Stimulated activated CD8-positive, alpha-beta memory T cell treated with anti-CD3 and anti-CD28 coated beads, Interleukin-15, amount 100 ng/mL, for 4 hours (primary cell): ENCODE measurements around the gene SNRPA.
A peak's percentile ranks its signal among the peaks of the same experiment; 100 is the strongest.

Source experiments
- DNase-seq, 2 donors: peaks; one replicate each; pipeline ENCODE4 v3.0.0-alpha.2; 2020; ENCODE audit warnings: low read depth in 2 of 2

The SNRPA gene

DNA sequence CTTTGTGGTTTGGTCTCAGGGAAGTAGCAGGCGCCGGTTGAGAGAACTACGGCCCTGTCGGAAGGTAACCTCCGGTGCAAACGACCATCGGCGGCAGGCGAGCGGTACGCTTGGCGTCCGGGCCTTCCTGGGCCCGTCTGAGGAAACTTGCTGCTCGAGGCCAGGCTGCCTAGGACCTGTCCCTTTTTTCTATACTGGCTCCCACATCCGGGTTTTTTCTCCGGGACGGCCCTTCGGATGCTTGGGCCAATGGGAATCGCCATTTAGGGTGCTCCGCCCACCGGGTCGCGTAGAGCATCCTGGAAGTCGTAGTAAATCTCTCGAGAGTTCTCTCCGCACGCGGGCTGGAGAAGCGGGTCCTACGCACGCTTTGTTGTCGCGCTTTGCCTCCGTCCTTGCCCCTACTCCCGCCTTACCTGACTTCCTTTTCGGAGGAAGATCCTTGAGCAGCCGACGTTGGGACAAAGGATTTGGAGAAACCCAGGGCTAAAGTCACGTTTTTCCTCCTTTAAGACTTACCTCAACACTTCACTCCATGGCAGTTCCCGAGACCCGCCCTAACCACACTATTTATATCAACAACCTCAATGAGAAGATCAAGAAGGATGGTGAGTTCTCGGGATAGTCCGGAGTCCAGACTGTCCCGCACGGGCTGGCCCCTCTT lies at the start of gene SNRPA:
Gene SNRPA, plus strand, starts transcription at position 330 of the 664 bp plus-strand sequence. Its CDS starts 206 bp downstream, at position 536.
- peak; percentile 92 to 94 for DNase-seq

DNA sequence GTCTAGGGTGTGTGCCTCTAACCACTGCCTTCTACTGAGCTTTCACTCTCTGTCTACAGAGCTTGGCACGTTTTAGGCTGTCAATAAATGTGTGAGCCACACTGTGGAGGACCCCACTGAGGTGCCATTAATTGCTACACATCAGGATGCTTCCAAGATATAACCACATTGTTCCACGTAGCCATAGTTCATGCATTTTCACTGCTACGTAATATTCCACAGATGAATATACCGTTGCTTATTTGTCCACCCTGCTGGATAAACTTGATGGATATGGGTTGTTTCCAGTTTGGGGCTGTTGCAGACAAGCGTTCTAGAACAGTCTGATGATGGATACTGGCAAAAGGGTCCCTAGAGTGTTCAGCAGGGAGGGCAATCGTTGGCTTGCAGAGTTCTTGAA lies 49.2 kb upstream of the SNRPA start:
- DNase-seq, result no peak

DNA sequence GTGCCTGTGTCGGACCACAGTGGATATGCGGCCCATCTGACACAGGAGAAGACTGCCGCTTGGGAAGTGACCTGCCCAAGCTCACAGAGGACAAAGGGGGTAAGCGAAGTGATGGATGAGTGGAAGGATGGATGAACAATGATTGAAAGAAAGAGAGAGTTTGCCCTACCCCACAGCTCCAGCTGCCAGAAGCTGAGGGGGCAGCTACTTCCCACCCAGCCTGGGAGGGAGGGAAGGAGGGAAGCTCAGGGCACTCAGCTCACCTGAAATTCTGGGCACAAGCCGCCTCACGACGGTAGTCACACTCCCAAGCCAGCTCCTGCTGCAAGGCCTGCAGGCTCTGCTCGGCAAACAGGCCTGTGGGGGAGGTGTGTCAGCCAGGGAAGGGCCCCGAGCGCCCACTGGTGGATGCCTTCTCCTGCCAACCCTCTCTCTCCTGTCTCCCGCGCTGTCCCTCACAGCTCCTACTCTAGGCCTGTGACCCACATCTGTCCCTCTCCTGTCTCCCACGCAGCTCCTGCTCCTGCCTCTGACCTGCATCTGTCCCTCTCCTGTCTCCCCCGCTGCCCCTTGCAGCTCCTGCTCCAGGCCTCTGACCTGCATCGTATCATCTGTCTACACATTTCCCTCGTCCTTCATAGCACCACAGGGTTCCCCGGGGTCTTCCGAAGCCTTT lies 48.5 kb upstream of the SNRPA start:
- DNase-seq, result no peak

DNA sequence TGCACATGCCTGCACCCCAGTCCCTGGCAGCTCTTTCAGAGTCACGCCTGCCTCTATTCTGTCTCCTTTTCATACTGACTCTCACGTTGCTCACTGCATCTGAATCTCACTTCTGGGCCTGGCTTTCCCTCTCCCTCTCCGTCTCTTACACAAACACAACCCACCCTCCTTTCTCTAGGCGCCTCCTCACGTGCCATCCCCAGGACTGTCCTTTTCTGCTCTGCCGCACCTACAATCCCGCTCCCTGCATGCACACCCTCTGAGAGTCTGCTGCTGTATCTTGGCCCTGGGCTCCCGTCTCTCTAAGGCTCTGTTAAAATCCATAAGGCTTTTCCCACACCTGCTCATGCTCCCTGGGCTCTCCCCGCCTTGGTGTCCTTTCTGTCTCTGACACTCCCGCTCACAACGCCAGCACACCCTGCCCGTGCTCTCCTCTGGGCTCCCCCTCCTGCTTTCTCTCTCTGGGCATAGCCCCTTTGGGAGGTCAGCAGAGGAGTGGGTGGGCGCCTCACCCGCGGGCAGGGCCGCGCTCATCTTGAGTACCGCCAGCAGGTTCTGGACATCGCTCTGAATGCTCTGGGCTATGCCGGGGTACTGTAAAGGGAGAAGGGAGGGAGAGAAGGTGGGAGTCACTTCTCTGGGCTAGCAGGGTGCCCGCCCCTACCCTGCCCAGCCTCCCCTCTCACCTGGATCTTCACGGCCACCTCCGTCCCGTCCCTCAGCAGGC lies 47.8 kb upstream of the SNRPA start:
- DNase-seq, result no peak

DNA sequence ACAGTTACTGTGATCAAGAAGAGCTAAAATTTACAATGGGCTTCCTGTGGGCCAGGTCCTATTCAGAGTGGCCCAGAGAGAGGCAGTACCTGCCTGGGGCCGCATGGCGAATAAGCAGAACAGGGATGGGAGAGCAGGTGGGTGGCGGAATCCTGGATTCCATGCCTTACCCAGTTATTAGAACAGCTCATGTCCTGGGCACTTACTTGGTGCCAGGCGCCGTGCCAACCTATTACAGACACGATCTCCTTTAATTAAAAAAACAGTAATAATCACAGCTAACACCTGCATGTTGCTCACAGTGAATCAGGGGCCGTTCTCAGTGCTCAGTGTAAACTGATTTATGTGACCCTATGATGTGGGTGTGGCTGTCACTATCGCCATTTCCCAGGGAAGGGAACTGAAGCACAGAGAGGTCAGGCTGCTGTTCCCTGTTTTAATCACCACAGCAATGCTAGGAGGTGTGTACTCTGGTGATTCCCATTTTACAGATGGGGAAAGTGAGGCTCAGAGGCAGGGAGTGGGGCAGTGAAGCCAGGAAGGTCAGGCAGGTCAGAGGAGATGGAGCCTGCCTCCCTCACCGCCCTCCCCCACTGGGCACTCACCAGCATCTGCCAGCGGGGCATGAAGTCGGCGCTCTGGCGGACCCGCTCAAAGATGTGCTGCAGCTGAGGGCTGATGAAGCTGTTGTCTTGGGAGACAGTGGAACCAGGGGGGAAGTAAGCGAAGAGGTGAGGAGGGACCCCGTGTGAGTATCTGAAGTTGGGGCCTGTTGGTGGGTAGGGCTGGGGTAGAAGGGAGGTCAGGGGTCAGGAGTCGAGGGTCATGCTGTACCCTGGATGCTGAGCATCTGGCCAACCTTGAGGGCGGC lies 46.3 kb upstream of the SNRPA start:
- no peak for DNase-seq

DNA sequence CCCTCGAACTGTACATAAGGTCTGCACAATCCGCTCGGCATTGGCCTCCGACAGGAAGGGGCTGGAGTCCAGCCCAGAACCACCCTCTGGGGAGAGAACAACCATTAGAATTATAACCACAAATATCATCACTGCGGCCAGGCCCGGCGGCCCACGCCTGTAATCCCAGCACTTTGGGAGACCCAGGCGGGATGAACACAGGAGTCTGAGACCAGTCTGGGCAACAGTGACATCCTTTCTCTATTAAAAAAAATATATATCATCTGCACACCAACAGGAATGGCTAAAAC lies 45.7 kb upstream of the SNRPA start:
- DNase-seq, result no peak

DNA sequence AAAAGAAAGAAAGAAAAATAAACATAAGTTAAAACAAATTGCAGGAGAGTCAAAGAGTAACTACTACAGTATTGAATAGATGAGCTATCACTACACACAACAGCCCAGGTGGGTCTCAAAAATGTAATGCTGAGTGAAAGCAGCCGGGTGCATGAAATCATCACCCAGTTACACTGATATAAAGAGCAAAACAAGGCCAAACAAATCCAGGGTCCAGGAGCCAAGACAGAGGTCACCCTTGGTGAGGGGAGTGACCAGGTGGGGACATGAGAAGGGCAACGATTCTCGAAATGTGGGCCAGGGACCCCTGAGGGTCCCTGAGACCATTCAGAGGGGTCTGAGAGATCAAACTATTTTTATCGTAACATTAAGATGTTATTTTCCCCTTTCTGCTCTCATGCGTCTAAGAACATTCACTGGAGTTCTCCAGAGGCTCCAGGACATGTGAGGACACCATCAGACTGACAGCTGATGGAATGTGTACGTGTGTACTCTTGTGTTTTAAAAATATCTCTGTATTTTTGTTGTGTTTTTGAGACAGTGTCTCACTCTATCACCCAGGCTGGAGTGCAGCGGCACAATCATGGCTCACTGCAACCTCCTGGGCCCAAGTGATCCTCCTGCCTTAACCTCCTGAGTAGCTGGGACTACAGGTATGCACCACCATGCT lies 44.9 kb upstream of the SNRPA start:
- DNase-seq, result no peak

DNA sequence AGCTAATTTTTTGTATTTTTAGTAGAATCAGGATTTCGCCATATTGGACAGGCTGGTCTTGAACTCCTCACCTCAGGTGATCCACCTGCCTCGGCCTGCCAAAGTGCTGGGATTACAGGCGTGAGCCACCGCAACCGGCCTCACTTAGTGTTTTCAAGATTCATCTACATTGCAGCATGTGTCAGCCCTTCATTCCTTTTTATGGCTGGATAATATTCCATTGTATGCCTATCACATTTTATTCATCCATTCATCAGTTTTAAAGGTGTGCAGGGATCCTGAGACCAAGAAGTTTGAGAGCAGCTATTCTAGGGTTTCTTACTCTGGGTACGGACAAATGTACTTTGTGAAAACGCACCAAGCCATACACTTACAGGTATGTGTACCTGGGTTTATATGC lies 43.4 kb upstream of the SNRPA start:
- DNase-seq, result no peak

DNA sequence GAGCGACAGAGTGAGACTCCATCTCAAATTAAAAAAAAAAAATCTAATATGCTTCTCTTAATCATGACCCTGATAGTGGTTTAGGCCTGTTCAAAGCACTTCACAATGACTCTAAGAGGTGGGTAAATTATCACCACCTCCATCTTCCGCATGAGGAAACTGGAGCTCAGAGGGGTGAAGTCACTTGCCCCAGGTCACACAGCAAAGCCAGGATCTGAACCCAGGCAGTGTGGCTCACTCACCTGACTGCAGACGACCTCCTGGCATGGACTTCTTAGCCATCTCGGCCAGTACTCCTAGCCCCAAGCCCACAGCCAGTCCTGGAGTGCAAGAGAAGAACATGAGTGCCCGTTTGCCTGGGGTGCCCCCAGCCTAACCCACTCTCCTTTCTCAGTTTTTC lies 41.2 kb upstream of the SNRPA start:
- no peak for DNase-seq

DNA sequence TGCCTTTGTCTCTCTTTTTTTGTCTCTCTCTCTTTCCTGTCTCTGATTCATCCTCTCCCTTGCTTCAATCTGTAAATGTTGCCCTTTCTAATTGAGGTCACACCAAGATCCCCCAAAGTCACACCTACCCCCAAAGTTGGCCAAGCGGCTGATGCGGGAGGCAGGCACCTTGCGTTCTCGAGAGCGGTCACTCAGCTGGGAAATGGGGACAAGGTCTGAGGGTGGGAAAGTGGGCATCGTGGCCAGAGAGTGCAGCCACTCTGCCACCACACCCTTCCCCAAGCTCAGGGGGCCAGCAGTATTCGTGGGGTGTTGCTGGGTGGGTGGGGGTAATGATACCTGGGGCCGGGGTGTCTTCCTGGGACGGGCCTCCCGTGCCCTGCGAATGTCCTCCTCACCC lies 37.1 kb upstream of the SNRPA start:
- DNase-seq, result no peak

DNA sequence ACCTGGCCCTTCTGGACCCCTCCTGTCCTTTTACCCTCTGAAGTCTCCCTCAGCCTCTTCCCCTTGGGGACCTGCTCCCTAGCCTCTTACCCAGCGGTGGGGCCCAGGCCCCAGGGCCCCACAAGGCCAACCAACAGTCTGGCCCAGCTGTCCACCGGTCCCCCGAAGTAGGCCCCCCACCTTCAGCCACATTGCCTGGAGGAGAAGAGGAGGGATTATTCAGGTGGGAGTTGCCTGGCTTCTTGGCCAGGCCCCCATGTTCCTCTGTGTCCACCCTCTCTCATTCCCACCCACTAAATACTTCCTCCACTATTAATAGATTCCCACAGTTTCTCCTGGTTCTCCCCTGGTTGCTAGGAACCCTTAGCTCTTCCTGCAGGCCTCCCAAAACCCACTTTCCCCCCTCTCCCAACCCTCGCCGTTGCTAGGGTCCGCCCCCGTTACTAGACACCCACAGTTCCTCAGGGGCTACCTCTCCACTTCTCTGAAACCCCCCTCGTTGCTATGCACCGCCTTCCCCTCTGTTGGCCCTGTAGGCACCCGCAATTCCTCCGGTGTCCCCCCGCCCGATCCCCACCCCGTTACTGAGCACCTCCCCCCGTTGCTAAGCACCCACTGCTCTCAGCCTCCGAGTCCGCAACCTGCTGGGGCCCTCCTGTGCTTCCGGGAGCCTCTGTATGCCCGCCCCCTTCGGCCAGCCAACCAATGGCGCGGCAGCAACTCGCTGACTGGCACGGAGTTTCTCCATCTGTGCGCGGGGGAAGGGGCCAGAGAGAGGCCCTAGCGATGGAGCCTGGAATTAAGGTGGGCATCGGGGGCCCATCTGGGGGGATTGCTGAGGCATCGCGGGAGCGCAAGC lies 36.3 kb upstream of the SNRPA start:
- DNase-seq, result peak; percentile 83 to 88

DNA sequence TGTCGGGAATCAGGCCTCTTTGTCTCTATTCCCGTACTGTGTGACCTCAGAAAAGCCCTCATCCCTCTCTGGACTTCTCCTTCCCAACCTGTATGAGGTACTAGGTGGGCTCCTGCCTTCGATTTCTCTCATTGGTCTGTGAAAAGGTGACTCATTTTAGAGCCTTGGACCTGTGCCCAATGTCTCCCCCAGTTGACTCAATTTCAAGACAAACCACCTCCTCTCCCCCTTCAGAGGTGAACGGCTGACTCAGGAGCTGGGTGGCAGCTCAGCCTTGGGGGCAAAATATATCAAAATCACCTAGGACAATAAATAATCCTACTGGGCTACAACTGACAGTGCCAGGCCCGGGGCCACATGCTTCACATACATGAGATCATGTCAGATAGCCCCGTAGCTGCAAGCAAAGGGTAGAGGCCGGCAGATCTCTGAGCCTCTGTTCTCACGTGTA lies 34.9 kb upstream of the SNRPA start:
- peak; percentile 53 to 81 for DNase-seq

DNA sequence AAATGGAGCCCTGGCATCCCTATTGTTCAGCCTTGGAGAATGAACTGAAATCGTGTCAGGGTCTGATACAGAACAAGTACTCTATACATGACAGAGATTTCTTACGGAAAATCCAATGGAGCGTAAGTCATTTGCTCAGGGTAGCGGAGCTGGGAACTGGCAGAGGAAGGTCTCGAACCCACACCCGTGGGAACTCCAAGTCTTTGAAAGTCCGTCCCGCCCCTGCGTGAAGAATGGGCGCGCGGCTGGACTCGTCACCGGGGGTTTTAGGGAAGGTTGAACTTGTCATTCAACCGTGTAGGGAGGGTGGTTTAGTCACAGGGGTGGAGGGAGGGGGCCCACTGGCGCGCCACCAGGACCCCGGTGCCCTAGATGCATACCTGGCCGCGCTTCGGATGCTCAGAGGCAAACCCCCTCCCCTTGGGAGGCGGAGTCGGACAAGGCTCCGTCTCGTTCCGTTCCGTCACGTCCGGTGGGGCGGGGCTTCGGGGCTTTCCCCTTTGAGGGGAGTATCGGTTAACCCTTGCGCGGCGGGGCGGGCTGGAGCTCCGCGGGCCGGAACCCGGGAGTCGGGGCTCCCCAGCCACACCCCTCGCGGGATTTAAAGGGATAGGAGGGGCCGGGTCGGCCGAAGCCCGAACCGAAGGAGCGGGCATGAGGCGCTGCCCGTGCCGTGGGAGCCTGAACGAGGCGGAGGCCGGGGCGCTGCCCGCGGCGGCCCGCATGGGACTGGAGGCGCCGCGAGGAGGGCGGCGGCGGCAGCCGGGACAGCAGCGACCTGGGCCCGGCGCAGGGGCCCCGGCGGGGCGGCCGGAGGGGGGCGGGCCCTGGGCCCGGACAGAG lies 34.3 kb upstream of the SNRPA start, which contains the start of the genes COQ8B and ITPKC:
Gene COQ8B, minus strand, starts transcription at position 405 of the 843 bp plus-strand sequence. CDS start 2,254 bp downstream, outside the sequence.
Gene ITPKC, plus strand, starts transcription at position 631 of the 843 bp plus-strand sequence. Its CDS starts 24 bp downstream, at position 655.
- peak; percentile 99 to 100 for DNase-seq

DNA sequence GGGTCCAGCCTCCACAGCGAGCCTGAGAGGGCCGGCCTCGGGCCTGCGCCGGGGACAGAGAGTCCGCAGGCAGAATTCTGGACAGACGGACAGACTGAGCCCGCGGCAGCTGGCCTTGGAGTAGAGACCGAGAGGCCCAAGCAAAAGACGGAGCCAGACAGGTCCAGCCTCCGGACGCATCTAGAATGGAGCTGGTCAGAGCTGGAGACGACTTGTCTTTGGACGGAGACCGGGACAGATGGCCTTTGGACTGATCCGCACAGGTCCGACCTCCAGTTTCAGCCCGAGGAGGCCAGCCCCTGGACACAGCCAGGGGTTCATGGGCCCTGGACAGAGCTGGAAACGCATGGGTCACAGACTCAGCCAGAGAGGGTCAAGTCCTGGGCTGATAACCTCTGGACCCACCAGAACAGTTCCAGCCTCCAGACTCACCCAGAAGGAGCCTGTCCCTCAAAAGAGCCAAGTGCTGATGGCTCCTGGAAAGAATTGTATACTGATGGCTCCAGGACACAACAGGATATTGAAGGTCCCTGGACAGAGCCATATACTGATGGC lies 33.6 kb upstream of the SNRPA start:
- DNase-seq, result no peak

DNA sequence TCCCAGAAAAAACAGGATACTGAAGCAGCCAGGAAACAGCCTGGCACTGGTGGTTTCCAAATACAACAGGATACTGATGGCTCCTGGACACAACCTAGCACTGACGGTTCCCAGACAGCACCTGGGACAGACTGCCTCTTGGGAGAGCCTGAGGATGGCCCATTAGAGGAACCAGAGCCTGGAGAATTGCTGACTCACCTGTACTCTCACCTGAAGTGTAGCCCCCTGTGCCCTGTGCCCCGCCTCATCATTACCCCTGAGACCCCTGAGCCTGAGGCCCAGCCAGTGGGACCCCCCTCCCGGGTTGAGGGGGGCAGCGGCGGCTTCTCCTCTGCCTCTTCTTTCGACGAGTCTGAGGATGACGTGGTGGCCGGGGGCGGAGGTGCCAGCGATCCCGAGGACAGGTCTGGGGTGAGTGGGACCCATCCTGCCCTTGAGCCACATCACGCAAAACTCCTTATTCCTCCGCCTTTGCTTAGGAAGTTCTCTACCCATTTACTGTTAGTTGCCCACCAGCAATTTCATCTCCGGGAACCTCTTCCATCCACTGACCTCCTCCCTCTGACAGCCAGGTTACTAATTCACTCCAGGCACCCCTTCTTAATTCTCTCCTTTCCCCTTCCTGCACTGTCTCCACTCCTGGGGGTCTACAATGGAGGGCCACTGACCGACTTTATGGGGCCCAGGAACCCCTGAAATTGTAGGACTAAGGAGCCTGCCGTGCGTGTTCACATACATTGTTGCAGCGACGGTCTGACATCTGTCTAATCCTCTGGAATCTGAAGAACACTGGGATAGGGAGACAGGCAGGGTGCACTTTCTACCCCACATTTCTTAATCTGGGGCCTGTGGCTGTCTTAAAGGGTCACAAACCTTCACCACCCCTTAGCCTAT lies 32.9 kb upstream of the SNRPA start:
- DNase-seq, result no peak

DNA sequence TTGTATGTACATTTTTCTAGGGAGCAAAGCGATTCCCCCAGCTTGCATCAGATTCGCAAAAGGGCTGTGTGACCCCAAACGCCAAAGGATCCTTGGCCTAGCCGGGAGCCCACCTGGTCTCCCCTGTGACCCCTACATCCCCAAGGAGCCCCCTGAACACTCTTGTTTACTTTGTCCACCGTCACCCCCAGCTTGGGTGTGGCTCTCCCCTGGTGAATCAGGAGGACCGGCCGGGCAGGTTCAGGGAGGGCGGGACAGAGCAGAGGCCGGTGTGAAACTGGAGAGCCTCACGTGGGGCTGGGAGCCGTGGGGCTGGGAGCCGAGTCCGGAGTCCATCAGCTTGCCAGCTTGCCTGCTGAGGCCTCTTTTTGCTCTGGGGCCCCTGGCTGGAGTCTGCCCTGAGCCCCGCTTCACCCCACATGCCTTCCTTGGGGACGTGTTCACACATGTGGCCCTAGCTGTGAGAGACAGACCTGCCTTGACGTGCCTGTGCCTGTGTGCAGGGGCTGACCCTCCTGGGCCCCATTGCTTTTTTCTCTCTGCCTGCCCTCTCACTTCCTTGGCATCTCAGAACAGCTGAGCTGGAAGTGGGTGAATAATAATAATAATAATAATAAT lies 32.1 kb upstream of the SNRPA start:
- DNase-seq, result no peak

DNA sequence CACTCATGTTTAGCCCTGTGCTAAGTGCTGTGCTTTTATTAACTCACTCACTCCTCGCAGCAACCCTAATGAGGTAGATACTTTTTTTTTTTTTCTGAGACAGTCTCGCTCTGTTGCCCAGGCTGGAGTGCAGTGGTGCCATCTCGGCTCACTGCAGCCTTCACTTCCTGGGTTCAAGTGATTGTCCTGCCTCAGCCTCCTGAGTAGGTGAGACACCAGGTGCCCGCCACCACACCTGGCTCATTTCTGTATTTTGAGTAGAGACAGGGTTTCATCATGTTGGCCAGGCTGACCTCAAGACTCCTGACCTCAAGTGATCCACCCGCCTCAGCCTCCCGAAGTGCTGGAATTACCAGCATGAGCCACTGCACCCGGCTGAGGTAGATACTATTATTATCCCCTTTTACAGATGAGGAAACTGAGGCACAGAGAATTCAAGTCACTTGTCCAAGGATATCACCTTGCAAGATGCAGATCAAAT lies 31.5 kb upstream of the SNRPA start:
- DNase-seq, result no peak

DNA sequence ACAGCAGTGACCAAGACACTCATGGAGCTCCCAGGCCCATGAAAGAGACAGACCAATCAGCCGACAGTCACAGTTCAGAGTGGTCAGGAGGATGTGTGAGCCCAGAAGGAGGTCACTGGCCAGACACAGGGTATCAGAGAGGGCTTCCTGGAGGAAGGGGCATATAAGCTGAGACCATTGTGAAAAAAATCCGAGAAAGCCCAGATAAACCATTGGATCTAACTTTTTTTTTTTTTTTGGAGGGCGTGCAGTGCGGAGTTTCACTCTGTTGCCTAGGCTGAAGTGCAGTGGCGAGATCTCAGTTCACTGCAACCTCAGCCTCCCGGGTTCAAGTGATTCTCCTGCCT lies 29.9 kb upstream of the SNRPA start:
- no peak for DNase-seq
